A549 (cell line): ENCODE results near the gene PKM.

Experiments used
- CTCF ChIP-seq: fragments of >200 bp; sonication (Bioruptor Twin); formaldehyde crosslinking; IDR thresholded peaks from 3 replicates; pipeline ENCODE4 v1.5.1; 2016
- HOXA7 ChIP-seq: fragments of 250-450 bp; sonication (Bioruptor Pico); IDR thresholded peaks from 2 replicates; pipeline ENCODE4 v1.5.0; 2020; ENCODE audit warnings: mild to moderate bottlenecking, moderate library complexity
- RAD21 ChIP-seq, 2 experiments: fragments of >200 bp in 1 of 2; sonication (Bioruptor Twin) in 1 of 2; formaldehyde crosslinking in 1 of 2; IDR thresholded peaks in 1 of 2; conservative IDR thresholded peaks in 1 of 2; 2 replicates in 1 of 2; 3 replicates in 1 of 2; pipeline ENCODE4 v1.6.1; 2012 to 2018; ENCODE audit warnings: inconsistent platforms in 1 of 2
- TF ChIP-seq, protein P1 (sequence below): fragments of 200-600 bp; sonication (generic); IDR thresholded peaks from 2 replicates; pipeline ENCODE4 v1.6.1; 2016; ENCODE audit warnings: antibody characterized with exemption, mild to moderate bottlenecking, moderate library complexity

DNA sequence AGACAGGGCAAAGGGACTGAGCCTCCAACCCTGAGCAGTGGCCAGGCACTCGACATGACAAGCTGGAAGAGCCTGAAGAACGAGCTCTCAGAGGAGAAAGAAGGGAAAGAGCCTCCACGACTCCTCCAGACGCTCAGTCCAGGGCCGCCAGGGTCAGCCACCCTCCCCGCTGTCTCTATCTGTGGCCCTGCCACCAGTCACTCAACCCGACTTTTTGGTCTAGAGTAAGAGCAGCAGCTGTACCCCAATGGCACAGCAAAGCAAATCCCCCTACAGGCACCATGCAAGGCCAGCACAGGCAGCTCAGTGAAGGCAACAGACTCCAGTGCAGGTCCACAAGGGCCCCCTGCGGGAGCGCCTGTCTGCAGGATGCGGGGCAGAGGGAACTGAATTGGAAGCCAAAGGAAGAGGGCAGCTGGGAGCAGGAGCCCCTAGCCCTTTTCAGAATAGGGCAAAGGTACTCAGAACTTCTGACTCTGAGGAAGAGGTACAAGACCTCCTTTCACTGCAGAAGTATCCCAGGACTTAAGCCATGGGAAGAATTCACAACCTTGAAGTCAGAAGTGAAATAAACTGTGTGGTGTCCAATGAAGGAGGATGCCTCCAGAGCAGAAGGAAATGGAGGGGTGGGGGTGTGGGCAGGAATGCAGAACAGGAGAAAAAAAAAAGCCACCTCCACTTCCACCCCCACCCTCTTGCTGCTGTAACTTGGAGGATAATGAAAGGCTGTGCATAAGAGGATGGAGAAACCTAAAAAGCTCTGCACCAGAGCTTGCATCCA is 24.9 kb downstream of the PKM start:
- TF ChIP-seq, protein P1, sequence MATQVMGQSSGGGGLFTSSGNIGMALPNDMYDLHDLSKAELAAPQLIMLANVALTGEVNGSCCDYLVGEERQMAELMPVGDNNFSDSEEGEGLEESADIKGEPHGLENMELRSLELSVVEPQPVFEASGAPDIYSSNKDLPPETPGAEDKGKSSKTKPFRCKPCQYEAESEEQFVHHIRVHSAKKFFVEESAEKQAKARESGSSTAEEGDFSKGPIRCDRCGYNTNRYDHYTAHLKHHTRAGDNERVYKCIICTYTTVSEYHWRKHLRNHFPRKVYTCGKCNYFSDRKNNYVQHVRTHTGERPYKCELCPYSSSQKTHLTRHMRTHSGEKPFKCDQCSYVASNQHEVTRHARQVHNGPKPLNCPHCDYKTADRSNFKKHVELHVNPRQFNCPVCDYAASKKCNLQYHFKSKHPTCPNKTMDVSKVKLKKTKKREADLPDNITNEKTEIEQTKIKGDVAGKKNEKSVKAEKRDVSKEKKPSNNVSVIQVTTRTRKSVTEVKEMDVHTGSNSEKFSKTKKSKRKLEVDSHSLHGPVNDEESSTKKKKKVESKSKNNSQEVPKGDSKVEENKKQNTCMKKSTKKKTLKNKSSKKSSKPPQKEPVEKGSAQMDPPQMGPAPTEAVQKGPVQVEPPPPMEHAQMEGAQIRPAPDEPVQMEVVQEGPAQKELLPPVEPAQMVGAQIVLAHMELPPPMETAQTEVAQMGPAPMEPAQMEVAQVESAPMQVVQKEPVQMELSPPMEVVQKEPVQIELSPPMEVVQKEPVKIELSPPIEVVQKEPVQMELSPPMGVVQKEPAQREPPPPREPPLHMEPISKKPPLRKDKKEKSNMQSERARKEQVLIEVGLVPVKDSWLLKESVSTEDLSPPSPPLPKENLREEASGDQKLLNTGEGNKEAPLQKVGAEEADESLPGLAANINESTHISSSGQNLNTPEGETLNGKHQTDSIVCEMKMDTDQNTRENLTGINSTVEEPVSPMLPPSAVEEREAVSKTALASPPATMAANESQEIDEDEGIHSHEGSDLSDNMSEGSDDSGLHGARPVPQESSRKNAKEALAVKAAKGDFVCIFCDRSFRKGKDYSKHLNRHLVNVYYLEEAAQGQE = no peak
- TF ChIP-seq RAD21 (conservative IDR thresholded peaks at IDR 0.05 in 1 of 2, IDR thresholded peaks at IDR 0.05 in 1 of 2) = no peak
- no peak for TF ChIP-seq HOXA7
- no peak for TF ChIP-seq CTCF
